Fibroblast of lung (primary cell): ENCODE measurements around the gene TLR6. TPM values are rescaled to one million over a fixed set of nuclear protein-coding genes. Genes with fewer than 3 reads are reported as not detected.

Source experiments
- DNase-seq, 2 donors: peaks; one replicate each; pipeline versions ENCODE4 v3.0.0 to v3.0.0-alpha.2; 2010; ENCODE audit warnings: low read depth in 2 of 2
- H2AFZ ChIP-seq: 2 replicates; pipeline ENCODE4 v1.5.1; 2012; ENCODE audit warnings: low read length, control low read depth, inconsistent platforms
- H3K27ac ChIP-seq: 2 replicates; pipeline ENCODE4 v1.5.1; 2011; ENCODE audit warnings: low read length, control low read depth; ENCODE audit not compliant: insufficient read depth
- H3K27me3 ChIP-seq: 2 replicates; pipeline ENCODE4 v1.5.1; 2011; ENCODE audit warnings: mild to moderate bottlenecking, low read length; ENCODE audit not compliant: control insufficient read depth, insufficient read depth
- H3K36me3 ChIP-seq: 2 replicates; pipeline ENCODE4 v1.5.1; 2011; ENCODE audit warnings: low read length; ENCODE audit not compliant: control insufficient read depth, insufficient read depth
- H3K4me1 ChIP-seq: 2 replicates; pipeline ENCODE4 v1.5.1; 2011; ENCODE audit warnings: low read length; ENCODE audit not compliant: control insufficient read depth, insufficient read depth; ENCODE audit errors: extremely low read depth
- H3K4me2 ChIP-seq: 2 replicates; pipeline ENCODE4 v1.5.1; 2011; ENCODE audit warnings: low read length, control low read depth; ENCODE audit not compliant: insufficient read depth; ENCODE audit errors: extremely low read depth
- H3K4me3 ChIP-seq, 4 experiments: fragments of 200-600 bp in 1 of 4; sonication (generic) in 1 of 4; replicated peaks in 1 of 4; 2 replicates each; pipeline ENCODE4 v1.5.1; 2011 to 2016; ENCODE audit warnings: low read length in 4 of 4, low read depth in 3 of 4, mild to moderate bottlenecking in 3 of 4, control low read depth in 2 of 4, inconsistent platforms in 1 of 4, mixed read lengths in 1 of 4; ENCODE audit not compliant: insufficient read depth in 1 of 4; ENCODE audit errors: control extremely low read depth in 1 of 4
- H3K79me2 ChIP-seq: 2 replicates; pipeline ENCODE4 v1.5.1; 2012; ENCODE audit warnings: mild to moderate bottlenecking, low read length, inconsistent platforms; ENCODE audit not compliant: control insufficient read depth, insufficient read depth
- H3K9ac ChIP-seq: 2 replicates; pipeline ENCODE4 v1.5.1; 2011; ENCODE audit warnings: mild to moderate bottlenecking, low read length, control low read depth; ENCODE audit not compliant: insufficient read depth
- H3K9me3 ChIP-seq: 2 replicates; pipeline ENCODE4 v1.5.1; 2012; ENCODE audit warnings: low read depth, low read length; ENCODE audit not compliant: control insufficient read depth, insufficient read depth
- H4K20me1 ChIP-seq: 2 replicates; pipeline ENCODE4 v1.5.1; 2011; ENCODE audit warnings: low read length; ENCODE audit not compliant: control insufficient read depth, insufficient read depth; ENCODE audit errors: extremely low read depth
- CTCF ChIP-seq, 2 donors: IDR thresholded peaks in 1 of 2; conservative IDR thresholded peaks in 1 of 2; 1 replicate in 1 of 2; 2 replicates in 1 of 2; pipeline ENCODE4 v1.5.1; 2011 to 2012; ENCODE audit warnings: low read length in 2 of 2, control low read depth in 1 of 2, inconsistent platforms in 1 of 2, low read depth in 1 of 2, mild to moderate bottlenecking in 1 of 2
- EZH2 ChIP-seq: IDR thresholded peaks from 2 replicates; pipeline ENCODE4 v1.5.1; 2012; ENCODE audit warnings: low read length, control low read depth, mild to moderate bottlenecking; ENCODE audit errors: missing control alignments
- polyA plus RNA-seq, 2 donors: library from polyadenylated mRNA; depleted of rRNA in 1 of 2; stranded (reverse) in 1 of 2; unstranded in 1 of 2; fragments of >200 nt; gene quantifications; 2 replicates each; pipeline ENCODE4 v1.2.1, GENCODE V29; 2011 to 2012; ENCODE audit warnings: missing spikeins in 1 of 2
- total RNA-seq: library from RNA; depleted of rRNA; stranded (reverse); fragments of >200 nt; gene quantifications from 2 replicates; pipeline ENCODE4 v1.2.1, GENCODE V29; 2014

The TLR6 gene
- total and polyA plus RNA-seq, 2 donors (not counting 1 experiment from before 2014, with no cell fraction given), result 1.9 to 2.3 TPM

DNA sequence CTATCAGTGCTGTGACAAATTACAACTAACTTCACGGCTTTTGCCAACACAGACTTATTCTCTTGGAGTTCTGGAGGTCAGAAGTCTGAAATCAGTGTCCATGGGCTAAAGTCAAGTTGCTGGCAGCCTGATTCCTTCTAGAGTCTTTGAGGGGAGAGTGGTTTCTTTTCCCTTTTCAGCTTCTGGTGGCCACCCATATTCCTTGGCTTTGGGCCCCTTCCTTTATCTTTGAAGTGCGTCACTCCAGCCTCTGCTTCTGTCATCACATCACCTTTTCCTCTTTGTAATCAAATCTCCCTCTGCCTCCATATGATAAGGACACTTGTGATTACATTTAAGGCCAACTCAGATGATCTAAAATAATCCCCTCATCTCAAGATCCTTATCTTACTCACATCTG, 20.0 kb upstream of the TLR6 start:
- peaks cover 75% of the 10 kb centered on the region for H3K79me2 ChIP-seq
- peaks cover 6% of the 10 kb centered on the region for H3K4me1 ChIP-seq
- H3K9ac ChIP-seq, result no peak overlapping the region
- H3K36me3 ChIP-seq, result peaks cover 9% of the 10 kb centered on the region
- TF ChIP-seq CTCF (conservative IDR thresholded peaks at IDR 0.05 in 1 of 2, IDR thresholded peaks at IDR 0.05 in 1 of 2; ENCODE audit: low read depth in 1 of 2, low read length in 2 of 2) (no peak), EZH2 (no peak)
- no peaks in the 10 kb centered on the region for H4K20me1 ChIP-seq
- no peak overlapping the region for H3K4me3 ChIP-seq
- no peak overlapping the region for H2AFZ ChIP-seq
- H3K4me2 ChIP-seq, result no peak overlapping the region
- H3K27me3 ChIP-seq, result no peaks in the 10 kb centered on the region
- DNase-seq, result no peak
- H3K27ac ChIP-seq, result no peak overlapping the region
- H3K9me3 ChIP-seq, result no peaks in the 10 kb centered on the region

DNA sequence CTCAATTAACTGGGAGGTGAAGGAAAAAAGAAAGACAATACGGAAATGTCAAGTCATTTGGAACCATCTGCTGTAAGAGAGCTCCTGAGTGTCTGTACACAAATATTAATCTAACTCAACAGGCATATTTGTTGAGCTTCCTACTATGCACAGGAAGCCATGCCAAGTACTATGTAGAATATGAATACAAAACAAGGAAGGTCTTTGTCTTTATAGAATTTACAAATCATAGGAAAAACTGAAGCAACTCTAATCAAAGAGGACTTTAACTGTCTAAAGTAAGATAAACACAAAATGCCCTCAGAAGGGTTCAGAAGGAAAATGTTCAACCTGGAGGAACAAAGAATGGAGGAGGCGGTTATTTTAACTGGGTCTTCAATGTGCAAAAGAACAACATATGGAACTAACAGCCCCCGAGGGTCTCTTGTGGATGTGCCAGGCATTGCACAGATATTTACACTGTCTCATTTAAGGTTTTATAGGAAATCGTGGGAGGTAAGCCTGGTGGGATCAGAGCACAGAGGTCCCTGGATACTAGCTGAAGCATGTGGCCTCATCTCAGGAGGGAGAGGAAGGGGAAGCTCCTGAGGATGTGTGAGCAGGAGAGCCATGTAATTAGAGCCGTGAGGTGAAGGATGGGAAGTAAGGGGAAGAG, 16.8 kb upstream of the TLR6 start:
- H3K27ac ChIP-seq, result peak overlapping the region; percentile 40
- TF ChIP-seq EZH2 (no peak), CTCF (conservative IDR thresholded peaks at IDR 0.05 in 1 of 2, IDR thresholded peaks at IDR 0.05 in 1 of 2; ENCODE audit: low read depth in 1 of 2, low read length in 2 of 2) (peak in 1 of 2 donors; percentile 12)
- DNase-seq, result no peak
- no peaks in the 10 kb centered on the region for H4K20me1 ChIP-seq
- H3K36me3 ChIP-seq, result peaks cover 4% of the 10 kb centered on the region
- H3K9me3 ChIP-seq, result no peaks in the 10 kb centered on the region
- H3K4me2 ChIP-seq, result peak overlapping the region; percentile 46
- H3K27me3 ChIP-seq, result no peaks in the 10 kb centered on the region
- no peak overlapping the region for H3K9ac ChIP-seq
- H3K79me2 ChIP-seq, result peaks cover 86% of the 10 kb centered on the region
- H3K4me1 ChIP-seq, result peaks cover 17% of the 10 kb centered on the region
- no peak overlapping the region for H2AFZ ChIP-seq
- H3K4me3 ChIP-seq, result no peak overlapping the region

DNA sequence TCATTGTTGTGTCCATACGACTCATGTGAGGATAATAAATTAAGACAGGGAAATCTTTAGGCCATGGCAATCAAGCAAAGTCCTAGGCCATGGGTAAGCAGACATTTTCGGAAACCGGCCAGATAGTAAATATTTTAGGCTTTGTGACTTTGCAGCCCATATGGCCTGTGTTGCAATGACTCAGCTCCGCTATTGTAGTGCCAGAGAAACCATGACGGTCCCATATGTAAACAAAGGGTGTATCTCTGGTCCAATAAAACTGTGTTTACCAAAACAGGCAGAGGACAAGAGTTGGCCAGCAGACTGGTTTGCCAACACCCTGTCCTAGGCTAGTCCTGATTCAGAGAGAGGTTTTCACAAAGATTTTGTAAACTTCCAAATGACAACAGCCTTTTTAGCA, 16.0 kb upstream of the TLR6 start:
- Histone ChIP-seq H3K9ac (no peak overlapping the region), H4K20me1 (no peaks in the 10 kb centered on the region), H3K27ac (peak overlapping the region; percentile 40)

More for the DNA sequence above, 16.0 kb upstream of the TLR6 start:
- H3K4me1 ChIP-seq, result peaks cover 17% of the 10 kb centered on the region
- H3K4me3 ChIP-seq, result no peak overlapping the region
- TF ChIP-seq EZH2 (no peak), CTCF (conservative IDR thresholded peaks at IDR 0.05 in 1 of 2, IDR thresholded peaks at IDR 0.05 in 1 of 2; ENCODE audit: low read depth in 1 of 2, low read length in 2 of 2) (no peak)
- peaks cover 88% of the 10 kb centered on the region for H3K79me2 ChIP-seq
- H3K36me3 ChIP-seq, result peaks cover 4% of the 10 kb centered on the region
- no peaks in the 10 kb centered on the region for H3K27me3 ChIP-seq
- DNase-seq, result peak; percentile 63 to 85
- no peaks in the 10 kb centered on the region for H3K9me3 ChIP-seq
- H3K4me2 ChIP-seq, result peak overlapping the region; percentile 28
- H2AFZ ChIP-seq, result no peak overlapping the region
